T47D (cell line): ENCODE results near the gene CA4.

Experiments
- DNase-seq, 2 experiments: peaks; one replicate each; pipeline versions ENCODE4 v3.0.0 to v3.0.0-alpha.2; 2011 to 2012; ENCODE audit warnings: low read depth in 1 of 2, low spot score in 1 of 2
- JUND ChIP-seq: IDR thresholded peaks from 2 replicates; pipeline ENCODE4 v1.6.1; 2012; ENCODE audit warnings: low read depth
- in situ Hi-C: cut with HindIII; loops from 2 replicates; pipeline ENCODE4 v1.10.0; 2016; ENCODE audit warnings: low sequenced_read_pairs, low pct_unique_long_range_greater_than_20kb

Gene CA4

GRCh38 chr17:60141111-60142018, 8.4 kb upstream of the CA4 start:
- in situ Hi-C loops, result no loop called here
- no peak for DNase-seq
- TF ChIP-seq JUND, result no peak

DNA sequence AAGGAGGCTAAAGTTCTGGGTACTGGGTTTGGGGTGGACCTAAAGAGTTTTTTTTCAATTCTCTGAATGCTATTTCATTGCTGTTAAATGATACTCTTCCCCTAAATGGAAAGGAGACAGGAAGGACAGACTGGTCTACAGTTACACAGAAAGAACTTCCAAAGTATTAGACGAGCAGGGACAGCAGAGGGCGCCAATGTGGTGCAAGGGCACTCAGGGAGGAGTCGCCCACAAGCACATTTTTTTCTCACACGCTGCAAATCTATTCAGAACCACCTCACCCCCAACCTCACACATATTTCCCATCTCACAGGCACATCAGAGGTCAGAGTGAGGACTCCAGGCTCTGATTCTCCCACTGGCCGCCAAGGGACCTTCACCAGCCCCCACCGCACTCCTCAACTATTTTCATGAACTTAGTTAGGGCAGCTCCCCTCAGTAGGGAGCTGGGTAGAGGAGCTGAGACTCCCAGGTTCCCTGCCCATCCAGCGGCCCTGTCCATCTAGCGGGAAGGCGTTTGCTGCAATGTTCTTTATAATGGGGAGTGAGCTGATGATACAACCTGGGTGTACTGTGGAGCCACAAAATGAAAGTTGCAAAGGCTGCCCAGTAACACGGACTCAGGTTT, 6.8 kb upstream of the CA4 start:
- in situ Hi-C loops, result no loop called here
- peak; percentile 69 to 91 for DNase-seq
- no peak for TF ChIP-seq JUND

- in situ Hi-C loops, result no loop called here
Observed at GRCh38 chr17:60145006-60145935, 4.5 kb upstream of the CA4 start.

GRCh38 chr17:60146206-60146605, 3.6 kb upstream of the CA4 start:
- TF ChIP-seq JUND, result no peak
- no peak for DNase-seq
- in situ Hi-C loops, result no loop called here

More at GRCh38 chr17:60145006-60145935, 4.5 kb upstream of the CA4 start:
- no peak for TF ChIP-seq JUND
- no peak for DNase-seq

- DNase-seq, result no peak
- no peak for TF ChIP-seq JUND
- in situ Hi-C loops, result no loop called here
Observed at GRCh38 chr17:60147553-60148223, 2.1 kb upstream of the CA4 start.

DNA sequence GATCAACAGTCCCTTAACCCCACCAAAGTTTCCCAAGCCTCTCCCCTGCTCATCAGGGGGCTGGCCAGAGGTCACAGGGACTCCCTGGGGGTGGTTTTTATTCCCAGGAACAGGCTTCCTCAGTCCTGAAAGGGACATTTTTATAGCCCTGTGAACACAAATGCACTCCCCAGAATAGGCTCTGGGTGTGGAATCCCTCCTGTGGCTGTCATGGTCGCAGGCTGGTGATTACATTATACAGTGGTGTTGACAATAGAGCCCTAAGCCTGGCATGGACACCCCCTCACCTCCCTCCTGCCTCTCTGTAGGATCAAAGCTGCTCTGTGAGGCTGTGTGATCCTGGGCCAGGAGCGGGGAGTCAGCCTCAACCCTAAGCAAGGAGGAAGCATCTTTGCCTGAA, 1.4 kb upstream of the CA4 start:
- no peak for TF ChIP-seq JUND
- in situ Hi-C loops, result no loop called here
- no peak for DNase-seq

DNA sequence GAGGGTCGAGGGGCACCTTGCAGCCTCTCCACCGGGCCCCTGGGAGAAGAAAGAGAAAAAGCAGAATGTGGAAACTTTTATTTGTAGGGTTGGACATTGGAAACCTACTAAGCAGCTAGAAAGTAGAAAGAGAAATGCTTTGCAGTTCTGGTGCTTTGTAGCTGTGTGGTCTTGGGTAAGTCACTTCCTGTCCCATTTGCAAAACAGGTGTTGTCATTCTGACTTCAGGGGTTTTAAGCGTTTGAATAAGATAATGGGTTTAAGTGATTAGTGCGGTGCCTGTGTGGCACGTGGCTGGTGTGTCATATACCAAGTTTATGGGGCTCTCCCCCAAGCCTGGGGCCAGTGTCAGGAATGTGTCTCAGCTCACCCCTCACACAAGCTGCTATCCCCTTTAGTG, 1.6 kb downstream of the CA4 start:
- in situ Hi-C loops, result no loop called here
- no peak for DNase-seq
- no peak for TF ChIP-seq JUND

DNA sequence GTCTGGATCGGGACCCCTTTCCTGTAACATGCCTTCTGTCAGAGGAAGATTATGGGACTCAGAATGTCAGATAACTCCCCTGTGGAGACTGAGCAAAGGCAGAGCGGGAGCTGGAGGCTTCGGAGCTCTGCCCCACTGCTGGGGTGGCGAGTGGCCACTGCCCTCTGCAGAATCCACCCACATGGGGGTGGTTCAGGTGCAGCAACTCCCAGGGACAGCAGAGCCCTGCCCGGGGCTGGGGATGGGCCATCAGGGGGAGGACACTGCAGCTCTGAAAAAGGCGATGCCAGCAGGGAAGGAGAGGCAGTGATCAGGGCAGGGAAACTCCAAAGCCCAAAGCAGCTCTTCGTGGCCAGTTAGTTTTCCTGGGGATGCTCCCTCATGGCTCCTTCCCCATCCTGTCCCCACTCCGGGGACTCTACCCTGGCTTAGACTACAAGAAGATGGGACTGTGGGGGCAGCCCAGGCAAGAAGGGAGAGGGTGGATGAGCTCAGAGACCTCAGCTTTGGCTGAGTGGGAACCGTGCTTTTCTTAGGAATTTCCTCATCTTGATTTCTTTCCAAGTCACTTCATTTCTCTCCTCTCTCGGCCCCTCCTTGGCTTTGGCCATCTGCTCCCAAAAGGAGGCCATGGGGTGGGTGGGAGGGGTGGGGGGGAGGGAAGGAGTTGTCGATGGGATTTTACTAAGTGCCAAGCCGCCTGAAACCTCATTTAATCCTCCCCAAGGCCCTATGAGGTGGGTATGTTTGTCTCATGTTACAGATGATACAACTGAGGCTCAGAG, 4.0 kb downstream of the CA4 start:
- in situ Hi-C loops, result no loop called here
- no peak for DNase-seq
- TF ChIP-seq JUND, result no peak

- in situ Hi-C loops, result no loop called here
- DNase-seq, result no peak
- TF ChIP-seq JUND, result no peak
Observed at GRCh38 chr17:60154616-60155426, 5.0 kb downstream of the CA4 start.

GRCh38 chr17:60155427-60155814, 5.6 kb downstream of the CA4 start:
- DNase-seq, result no peak
- TF ChIP-seq JUND, result no peak
- in situ Hi-C loops, result no loop called here

DNA sequence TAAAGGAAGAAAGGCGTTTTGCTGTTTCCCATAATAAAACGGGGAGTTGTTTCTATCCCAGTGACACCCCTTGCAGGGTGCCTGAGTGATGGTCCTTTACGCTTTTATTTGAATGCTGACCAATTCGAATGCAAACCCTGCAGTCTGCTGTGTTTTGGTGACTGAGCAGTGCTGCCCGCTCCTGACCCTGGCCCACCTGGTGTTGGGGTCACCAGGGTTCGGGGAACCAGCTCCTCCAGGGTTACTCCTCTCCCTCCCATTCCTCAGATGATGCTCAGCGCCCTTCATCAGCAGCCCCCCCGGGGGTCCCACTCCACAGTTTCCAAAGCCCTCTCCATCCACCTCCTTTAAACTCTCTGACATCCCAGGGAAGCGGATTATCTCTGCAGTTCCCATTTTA, 6.0 kb downstream of the CA4 start:
- DNase-seq, result no peak
- in situ Hi-C loops, result no loop called here
- no peak for TF ChIP-seq JUND
